Mesendoderm (in vitro differentiated cells): Measurements from ENCODE around the gene PIK3AP1.
"Not testable (repeated sequence)": the region's sequence is repeated elsewhere in the genome, so short reads cannot be mapped to it uniquely, and the experiment has no call there.

ENCODE experiments used
- DNase-seq: peaks from one replicate; pipeline ENCODE4 v3.0.0; 2013
- H2AK5ac ChIP-seq: 2 replicates; pipeline ENCODE4 v1.6.1; 2013; ENCODE audit warnings: low read length, inconsistent platforms
- H2BK120ac ChIP-seq: 2 replicates; pipeline ENCODE4 v1.6.1; 2013; ENCODE audit warnings: low read depth, mild to moderate bottlenecking, low read length, moderate library complexity, mixed read lengths
- H2BK15ac ChIP-seq: replicated peaks from 2 replicates; pipeline ENCODE4 v1.6.1; 2013; ENCODE audit warnings: low read depth, mild to moderate bottlenecking, moderate library complexity
- H2BK5ac ChIP-seq: 2 replicates; pipeline ENCODE4 v1.6.1; 2013; ENCODE audit warnings: low read length, inconsistent platforms
- H3K18ac ChIP-seq: 2 replicates; pipeline ENCODE4 v1.6.1; 2013; ENCODE audit warnings: mild to moderate bottlenecking, low read length, mixed read lengths
- H3K23ac ChIP-seq: one replicate; pipeline ENCODE4 v1.6.1; 2013; ENCODE audit warnings: low read length
- H3K27ac ChIP-seq: 2 replicates; pipeline ENCODE4 v1.5.1; 2013; ENCODE audit warnings: low read depth, mild to moderate bottlenecking, inconsistent platforms, low read length, moderate library complexity
- H3K27me3 ChIP-seq: 2 replicates; pipeline ENCODE4 v1.6.1; 2013; ENCODE audit warnings: low read length, control low read depth, mild to moderate bottlenecking, inconsistent platforms; ENCODE audit not compliant: insufficient read depth, poor library complexity
- H3K36me3 ChIP-seq: 2 replicates; pipeline ENCODE4 v1.6.1; 2013; ENCODE audit warnings: low read length, inconsistent platforms; ENCODE audit not compliant: control insufficient read depth, insufficient read depth
- H3K4ac ChIP-seq: one replicate; pipeline ENCODE4 v1.6.1; 2013; ENCODE audit warnings: low read depth, mild to moderate bottlenecking, low read length, moderate library complexity
- H3K4me1 ChIP-seq: 2 replicates; pipeline ENCODE4 v1.6.1; 2013; ENCODE audit warnings: low read depth, low read length, inconsistent platforms; ENCODE audit not compliant: control insufficient read depth
- H3K4me2 ChIP-seq: 2 replicates; pipeline ENCODE4 v1.6.1; 2013; ENCODE audit warnings: low read length
- H3K4me3 ChIP-seq: 2 replicates; pipeline ENCODE4 v1.5.1; 2013; ENCODE audit warnings: mild to moderate bottlenecking, low read length
- H3K56ac ChIP-seq: one replicate; pipeline ENCODE4 v1.6.1; 2013; ENCODE audit warnings: low read length
- H3K79me1 ChIP-seq: 2 replicates; pipeline ENCODE4 v1.6.1; 2013; ENCODE audit warnings: low read length, inconsistent platforms
- H3K79me2 ChIP-seq: 2 replicates; pipeline ENCODE4 v1.6.1; 2013; ENCODE audit warnings: mild to moderate bottlenecking, low read length; ENCODE audit not compliant: control insufficient read depth, insufficient read depth
- H3K9ac ChIP-seq: 2 replicates; pipeline ENCODE4 v1.6.1; 2013; ENCODE audit warnings: low read length, inconsistent platforms
- H4K5ac ChIP-seq: one replicate; pipeline ENCODE4 v1.6.1; 2013; ENCODE audit warnings: low read length
- H4K8ac ChIP-seq: one replicate; pipeline ENCODE4 v1.6.1; 2013; ENCODE audit warnings: low read depth, mild to moderate bottlenecking, control low read depth, low read length, moderate library complexity
- WGBS: extraction: QIAGEN DNeasy Blood & Tissue Kit; methylation state at CpG from one replicate; pipeline ENCODE4 v1.1.7; 2013; ENCODE audit warnings: low lambda C conversion rate, missing lambda C conversion rate; ENCODE audit not compliant: insufficient coverage; ENCODE audit errors: extremely low coverage; 5-methylcytosine and 5-hydroxymethylcytosine counted together

The PIK3AP1 gene

GRCh38 chr10:96578633-96579032 lies 141.7 kb downstream of the PIK3AP1 start:
- H3K79me2 ChIP-seq = peaks cover 61% of the 10 kb centered on the region
- no peak overlapping the region for H3K23ac ChIP-seq
- no CpG with 5 or more reads among the region's 5 CpGs for WGBS
- H3K18ac ChIP-seq = no peak overlapping the region
- no peak overlapping the region for H3K4ac ChIP-seq
- H2BK15ac ChIP-seq = no peak overlapping the region
- no peaks in the 10 kb centered on the region for H3K36me3 ChIP-seq
- no peak overlapping the region for H2BK5ac ChIP-seq
- H3K27ac ChIP-seq = no peak overlapping the region
- no peaks in the 10 kb centered on the region for H3K4me1 ChIP-seq
- H4K8ac ChIP-seq = no peak overlapping the region
- H3K56ac ChIP-seq = no peak overlapping the region
- no peak overlapping the region for H2AK5ac ChIP-seq
- H3K79me1 ChIP-seq = no peaks in the 10 kb centered on the region
- no peaks in the 10 kb centered on the region for H3K27me3 ChIP-seq
- no peak overlapping the region for H2BK120ac ChIP-seq
- H3K9ac ChIP-seq = no peak overlapping the region
- no peak overlapping the region for H3K4me3 ChIP-seq
- no peak overlapping the region for H4K5ac ChIP-seq
- H3K4me2 ChIP-seq = no peak overlapping the region
- DNase-seq = no peak

GRCh38 chr10:96578022-96578421 lies 142.3 kb downstream of the PIK3AP1 start:
- H3K9ac ChIP-seq = no peak overlapping the region
- no peak overlapping the region for H3K27ac ChIP-seq
- H4K8ac ChIP-seq = no peak overlapping the region
- H2BK5ac ChIP-seq = no peak overlapping the region
- no peak overlapping the region for H3K56ac ChIP-seq
- no peaks in the 10 kb centered on the region for H3K36me3 ChIP-seq
- WGBS = no CpG with 5 or more reads among the region's 4 CpGs
- no peaks in the 10 kb centered on the region for H3K27me3 ChIP-seq
- DNase-seq = no peak
- H4K5ac ChIP-seq = no peak overlapping the region
- H3K4me3 ChIP-seq = no peak overlapping the region
- H3K18ac ChIP-seq = no peak overlapping the region
- H2BK120ac ChIP-seq = no peak overlapping the region
- no peaks in the 10 kb centered on the region for H3K4me1 ChIP-seq
- peaks cover 60% of the 10 kb centered on the region for H3K79me2 ChIP-seq
- no peak overlapping the region for H2BK15ac ChIP-seq
- H3K23ac ChIP-seq = no peak overlapping the region
- no peak overlapping the region for H3K4ac ChIP-seq
- H3K4me2 ChIP-seq = no peak overlapping the region
- peaks cover 2% of the 10 kb centered on the region for H3K79me1 ChIP-seq
- no peak overlapping the region for H2AK5ac ChIP-seq

GRCh38 chr10:96577069-96577468 lies 143.2 kb downstream of the PIK3AP1 start:
- Histone ChIP-seq H4K8ac (no peak overlapping the region), H3K4me1 (peaks cover 2% of the 10 kb centered on the region), H3K4me3 (no peak overlapping the region), H3K79me2 (peaks cover 56% of the 10 kb centered on the region), H3K56ac (no peak overlapping the region), H2AK5ac (no peak overlapping the region), H4K5ac (no peak overlapping the region), H3K23ac (no peak overlapping the region), H3K27ac (no peak overlapping the region), H3K9ac (no peak overlapping the region), H3K4ac (no peak overlapping the region), H2BK15ac (no peak overlapping the region), H3K4me2 (no peak overlapping the region), H3K18ac (no peak overlapping the region), H3K79me1 (peaks cover 2% of the 10 kb centered on the region), H2BK120ac (no peak overlapping the region), H3K27me3 (no peaks in the 10 kb centered on the region), H2BK5ac (no peak overlapping the region), H3K36me3 (no peaks in the 10 kb centered on the region)
- no peak for DNase-seq
- no CpG with 5 or more reads among the region's 1 CpG for WGBS

GRCh38 chr10:96576277-96576980 lies 143.9 kb downstream of the PIK3AP1 start:
- no peak for DNase-seq
- Histone ChIP-seq H3K18ac (no peak overlapping the region), H3K23ac (no peak overlapping the region), H3K9ac (no peak overlapping the region), H3K4me1 (peaks cover 5% of the 10 kb centered on the region), H3K36me3 (no peaks in the 10 kb centered on the region), H2AK5ac (no peak overlapping the region), H2BK120ac (no peak overlapping the region), H2BK5ac (no peak overlapping the region), H2BK15ac (no peak overlapping the region), H3K4ac (no peak overlapping the region), H3K27ac (no peak overlapping the region), H3K4me2 (no peak overlapping the region), H3K79me2 (peaks cover 54% of the 10 kb centered on the region), H3K27me3 (no peaks in the 10 kb centered on the region), H4K8ac (no peak overlapping the region), H4K5ac (no peak overlapping the region), H3K79me1 (peaks cover 4% of the 10 kb centered on the region), H3K4me3 (no peak overlapping the region), H3K56ac (no peak overlapping the region)
- no CpG with 5 or more reads among the region's 1 CpG for WGBS

- H2BK120ac ChIP-seq, H2BK15ac ChIP-seq, H4K5ac ChIP-seq, H3K27ac ChIP-seq, H3K18ac ChIP-seq, H2BK5ac ChIP-seq, H3K4ac ChIP-seq, H3K79me1 ChIP-seq, H4K8ac ChIP-seq, H3K4me3 ChIP-seq, H3K4me2 ChIP-seq, DNase-seq, H3K27me3 ChIP-seq, H3K36me3 ChIP-seq, H3K4me1 ChIP-seq, H3K23ac ChIP-seq, H2AK5ac ChIP-seq, H3K9ac ChIP-seq, H3K56ac ChIP-seq: not testable (repeated sequence)
- no CpG with 5 or more reads among the region's 2 CpGs for WGBS
- H3K79me2 ChIP-seq = peaks cover 57% of the 10 kb centered on the region
These were observed 145.8 kb downstream of the PIK3AP1 start for GRCh38 chr10:96574564-96574963.

GRCh38 chr10:96573036-96573435 lies 147.3 kb downstream of the PIK3AP1 start:
- no peak overlapping the region for H4K8ac ChIP-seq
- H3K4me3 ChIP-seq = no peak overlapping the region
- H3K27me3 ChIP-seq = no peaks in the 10 kb centered on the region
- H3K9ac ChIP-seq = no peak overlapping the region
- H3K27ac ChIP-seq = no peak overlapping the region
- H2AK5ac ChIP-seq = no peak overlapping the region
- H3K4ac ChIP-seq = no peak overlapping the region
- peaks cover 59% of the 10 kb centered on the region for H3K79me2 ChIP-seq
- H3K23ac ChIP-seq = no peak overlapping the region
- peaks cover 10% of the 10 kb centered on the region for H3K4me1 ChIP-seq
- no CpG with 5 or more reads among the region's 5 CpGs for WGBS
- no peak for DNase-seq
- H2BK15ac ChIP-seq = no peak overlapping the region
- no peaks in the 10 kb centered on the region for H3K36me3 ChIP-seq
- H2BK5ac ChIP-seq = no peak overlapping the region
- H3K79me1 ChIP-seq = peaks cover 10% of the 10 kb centered on the region
- H3K4me2 ChIP-seq = no peak overlapping the region
- no peak overlapping the region for H2BK120ac ChIP-seq
- H4K5ac ChIP-seq = no peak overlapping the region
- H3K56ac ChIP-seq = no peak overlapping the region
- H3K18ac ChIP-seq = no peak overlapping the region
